Measurements from ENCODE around the gene USP7. TPM values are rescaled to one million over a fixed set of nuclear protein-coding genes. Genes with fewer than 3 reads are reported as not detected.
"Not testable (repeated sequence)": the region's sequence is repeated elsewhere in the genome, so short reads cannot be mapped to it uniquely, and the experiment has no call there.

Gene USP7
- polyA plus RNA-seq, 1 donor, result 151 TPM

- DNase-seq, result no peak
These were observed 82.7 kb downstream of the USP7 start for GRCh38 chr16:8880839-8881510.

GRCh38 chr16:8878523-8878911 is 85.2 kb downstream of the USP7 start:
- DNase-seq, result no peak

- DNase-seq, result no peak
These were observed 85.7 kb downstream of the USP7 start for GRCh38 chr16:8877894-8878522.

- not testable (repeated sequence) for DNase-seq
These were observed 88.4 kb downstream of the USP7 start for GRCh38 chr16:8875317-8875716.

- no peak for DNase-seq
These were observed 89.3 kb downstream of the USP7 start for GRCh38 chr16:8874388-8874787.

- not testable (repeated sequence) for DNase-seq
These were observed 89.9 kb downstream of the USP7 start for GRCh38 chr16:8873866-8874195.

GRCh38 chr16:8872967-8873865 is 90.5 kb downstream of the USP7 start:
- no peak for DNase-seq

GRCh38 chr16:8872071-8872470 is 91.6 kb downstream of the USP7 start:
- no peak for DNase-seq

GRCh38 chr16:8869988-8870241 is 93.8 kb downstream of the USP7 start:
- not testable (repeated sequence) for DNase-seq

- no peak for DNase-seq
These were observed 94.3 kb downstream of the USP7 start for GRCh38 chr16:8869212-8869987.

GRCh38 chr16:8868416-8869211 is 95.1 kb downstream of the USP7 start, which contains the start of gene CARHSP1:
TSS of gene CARHSP1 (minus strand) at chr16:8869006. CDS start at chr16:8859328, 9,678 bp downstream.
- DNase-seq, result peak; percentile 89

GRCh38 chr16:8867932-8868415 is 95.7 kb downstream of the USP7 start:
- no peak for DNase-seq

GRCh38 chr16:8867216-8867931 is 96.3 kb downstream of the USP7 start:
- no peak for DNase-seq

GRCh38 chr16:8866884-8867215 is 96.9 kb downstream of the USP7 start:
- DNase-seq, result no peak

- no peak for DNase-seq
These were observed 97.4 kb downstream of the USP7 start for GRCh38 chr16:8866118-8866883.

GRCh38 chr16:8865145-8865882 is 98.4 kb downstream of the USP7 start:
- no peak for DNase-seq

GRCh38 chr16:8864480-8865110 is 99.1 kb downstream of the USP7 start:
- no peak for DNase-seq

GRCh38 chr16:8863594-8864424 is 99.9 kb downstream of the USP7 start:
- DNase-seq, result no peak
